DOHH2 (cell line): ENCODE results near the gene RAB13.
A peak's percentile ranks its signal among the peaks of the same experiment; 100 is the strongest.

Experiments used
- H3F3A ChIP-seq: fragments of 200-600 bp; sonication (generic), shearing (Covaris generic); 2 replicates; pipeline ENCODE4 v1.6.0; 2016; ENCODE audit warnings: antibody characterized with exemption, mild to moderate bottlenecking; ENCODE audit not compliant: control insufficient read depth, insufficient read depth
- H3K27ac ChIP-seq: fragments of 200-600 bp; sonication (generic); 2 replicates; pipeline ENCODE4 v1.5.1; 2014; ENCODE audit warnings: low read depth, mild to moderate bottlenecking, low read length, moderate library complexity
- H3K27me3 ChIP-seq: fragments of 200-600 bp; sonication (generic); 2 replicates; pipeline ENCODE4 v1.6.1; 2014; ENCODE audit warnings: mild to moderate bottlenecking, low read length, mixed read lengths; ENCODE audit not compliant: control insufficient read depth
- H3K36me3 ChIP-seq: fragments of 200-600 bp; sonication (generic); 2 replicates; pipeline ENCODE4 v1.6.1; 2014; ENCODE audit warnings: mild to moderate bottlenecking, low read length, moderate library complexity, mixed read lengths; ENCODE audit not compliant: control insufficient read depth
- H3K4me1 ChIP-seq: fragments of 200-600 bp; sonication (generic); 2 replicates; pipeline ENCODE4 v1.6.1; 2014; ENCODE audit warnings: mild to moderate bottlenecking, low read length, mixed read lengths; ENCODE audit not compliant: control insufficient read depth
- H3K4me2 ChIP-seq: fragments of 200-600 bp; sonication (generic); 2 replicates; pipeline ENCODE4 v1.6.0; 2014; ENCODE audit warnings: mild to moderate bottlenecking, low read length, moderate library complexity
- H3K4me3 ChIP-seq: fragments of 200-600 bp; sonication (generic); 2 replicates; pipeline ENCODE4 v1.5.1; 2014; ENCODE audit warnings: mild to moderate bottlenecking, low read length, mixed read lengths
- H3K79me2 ChIP-seq: fragments of 200-600 bp; sonication (generic); 2 replicates; pipeline ENCODE4 v1.6.1; 2014; ENCODE audit warnings: mild to moderate bottlenecking, low read length, mixed read lengths; ENCODE audit not compliant: control insufficient read depth
- H3K9me2 ChIP-seq: fragments of 200-600 bp; sonication (generic); replicated peaks from 2 replicates; pipeline ENCODE4 v1.6.1; 2014; ENCODE audit warnings: mild to moderate bottlenecking, low read length, mixed read lengths; ENCODE audit not compliant: control insufficient read depth
- H3K9me3 ChIP-seq: fragments of 200-600 bp; sonication (generic); 2 replicates; pipeline ENCODE4 v1.6.1; 2014; ENCODE audit warnings: antibody characterized with exemption, low read length, mixed read lengths; ENCODE audit not compliant: control insufficient read depth, insufficient read depth
- H4K20me1 ChIP-seq: fragments of 200-600 bp; sonication (generic); 2 replicates; pipeline ENCODE4 v1.6.0; 2014; ENCODE audit warnings: low read depth, mild to moderate bottlenecking, antibody characterized with exemption, low read length, moderate library complexity; ENCODE audit not compliant: control insufficient read depth, insufficient read depth
- CTCF ChIP-seq: fragments of 200-600 bp; sonication (generic); IDR thresholded peaks from one replicate; pipeline ENCODE4 v1.5.1; 2014; ENCODE audit warnings: antibody characterized with exemption, mild to moderate bottlenecking, low read depth, low read length; ENCODE audit not compliant: poor library complexity, severe bottlenecking
- EZH2phosphoT487 ChIP-seq: fragments of 200-600 bp; sonication (generic); IDR thresholded peaks from 2 replicates; pipeline ENCODE4 v1.6.1; 2017; ENCODE audit warnings: borderline replicate concordance, mild to moderate bottlenecking, antibody characterized with exemption, low read length, moderate library complexity, mixed read lengths

Gene RAB13

GRCh38 chr1:153991806-153992205 lies 5.7 kb upstream of the RAB13 start:
- H3K9me3 ChIP-seq: no peaks in the 10 kb centered on the region
- H3K9me2 ChIP-seq: no peaks in the 10 kb centered on the region
- H3K79me2 ChIP-seq: peaks cover 26% of the 10 kb centered on the region
- H3K4me3 ChIP-seq: peak overlapping the region; percentile 91
- peak overlapping the region; percentile 76 for H3K27ac ChIP-seq
- peak overlapping the region; percentile 90 for H3K4me2 ChIP-seq
- TF ChIP-seq EZH2phosphoT487 (no peak), CTCF (no peak)
- peaks cover 56% of the 10 kb centered on the region for H3F3A ChIP-seq
- H3K4me1 ChIP-seq: peaks cover 37% of the 10 kb centered on the region
- H3K36me3 ChIP-seq: peaks cover 50% of the 10 kb centered on the region
- no peaks in the 10 kb centered on the region for H3K27me3 ChIP-seq
- H4K20me1 ChIP-seq: 0 out of 2 replicates have a peak, but pooled peaks cover 4% of the 10 kb centered on the region

DNA sequence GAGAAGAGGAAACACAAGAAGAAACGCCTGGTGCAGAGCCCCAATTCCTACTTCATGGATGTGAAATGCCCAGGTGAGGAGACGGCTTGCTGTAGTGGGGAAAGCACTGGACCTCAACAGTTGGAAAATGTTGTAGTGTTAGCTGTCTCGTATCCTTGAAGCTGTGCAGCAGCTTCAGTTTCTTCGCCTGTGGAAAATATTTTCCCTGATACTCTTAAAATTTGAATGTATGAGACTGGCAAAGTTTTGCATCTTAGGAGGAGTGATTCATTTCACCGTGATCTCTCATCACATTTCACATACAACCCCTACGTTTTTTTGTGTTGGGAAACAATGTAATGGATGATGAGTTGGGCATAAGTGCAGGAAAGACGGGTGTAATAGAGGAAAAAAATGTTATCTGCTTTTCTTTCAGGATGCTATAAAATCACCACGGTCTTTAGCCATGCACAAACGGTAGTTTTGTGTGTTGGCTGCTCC lies 5.1 kb upstream of the RAB13 start:
- H3K79me2 ChIP-seq: peaks cover 26% of the 10 kb centered on the region
- peak overlapping the region; percentile 90 for H3K4me2 ChIP-seq
- H3K4me1 ChIP-seq: peaks cover 43% of the 10 kb centered on the region
- H4K20me1 ChIP-seq: 0 out of 2 replicates have a peak, but pooled peaks cover 4% of the 10 kb centered on the region
- H3K27ac ChIP-seq: peak overlapping the region; percentile 76
- peaks cover 50% of the 10 kb centered on the region for H3K36me3 ChIP-seq
- no peak for TF ChIP-seq EZH2phosphoT487
- no peak for TF ChIP-seq CTCF
- H3K9me2 ChIP-seq: no peaks in the 10 kb centered on the region
- H3F3A ChIP-seq: peaks cover 55% of the 10 kb centered on the region
- H3K27me3 ChIP-seq: no peaks in the 10 kb centered on the region
- H3K4me3 ChIP-seq: peak overlapping the region; percentile 91
- no peaks in the 10 kb centered on the region for H3K9me3 ChIP-seq

DNA sequence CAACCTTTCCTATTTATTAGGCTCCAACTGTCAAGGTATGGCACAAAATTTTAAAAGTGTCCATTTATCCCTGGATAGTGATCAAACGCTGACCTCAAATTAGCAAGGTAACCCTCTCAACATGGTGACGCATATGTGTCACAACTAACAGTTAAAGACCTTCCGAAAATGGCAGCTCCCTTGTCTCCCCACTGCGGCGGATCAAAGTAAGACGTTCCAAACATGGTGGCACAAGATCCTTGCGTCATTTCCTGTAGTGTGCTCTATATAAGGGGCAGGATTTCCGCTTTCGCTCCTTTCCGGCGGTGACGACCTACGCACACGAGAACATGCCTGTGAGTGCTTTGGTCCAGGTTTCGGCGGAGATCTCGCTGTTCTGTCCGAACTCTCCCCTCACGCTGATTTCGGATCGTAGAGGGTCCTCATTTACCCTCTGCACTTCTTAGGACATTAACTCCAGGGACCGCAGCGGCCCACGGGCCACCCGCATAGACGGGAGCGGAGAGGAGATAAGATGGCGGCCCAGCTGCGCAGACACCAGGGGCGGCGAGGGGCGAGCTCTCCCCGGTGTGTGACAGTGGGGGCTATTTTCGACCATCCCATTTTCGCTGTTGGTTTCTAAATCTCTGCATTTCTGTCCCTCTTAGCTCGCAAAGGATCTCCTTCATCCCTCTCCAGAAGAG lies 4.5 kb upstream of the RAB13 start, which contains the start of gene RPS27:
RPS27 (plus strand) TSS at position 295 of the 683 bp plus-strand sequence; CDS start at position 330, 35 bp downstream.
- H3K9me3 ChIP-seq: no peaks in the 10 kb centered on the region
- H3K4me3 ChIP-seq: peak within 1 kb of the TSS; percentile 91
- H3K9me2 ChIP-seq: no peaks in the 10 kb centered on the region
- H3K4me2 ChIP-seq: peak within 1 kb of the TSS; percentile 90
- peaks cover 49% of the 10 kb centered on the region for H3K36me3 ChIP-seq
- H3K27ac ChIP-seq: peak within 1 kb of the TSS; percentile 76
- H3K27me3 ChIP-seq: peaks cover 2% of the 10 kb centered on the region; the same call in 1 of the 2 replicates
- H3F3A ChIP-seq: peaks cover 51% of the 10 kb centered on the region
- TF ChIP-seq EZH2phosphoT487 (no peak), CTCF (no peak)
- H3K79me2 ChIP-seq: peaks cover 26% of the 10 kb centered on the region
- peaks cover 48% of the 10 kb centered on the region for H3K4me1 ChIP-seq
- H4K20me1 ChIP-seq: 0 out of 2 replicates have a peak, but pooled peaks cover 4% of the 10 kb centered on the region
